Activated CD8-positive, alpha-beta memory T cell treated with anti-CD3 and anti-CD28 coated beads for 1 hour (primary cell): ENCODE results near the gene PTPRS.
"Not testable (repeated sequence)": the region's sequence is repeated elsewhere in the genome, so short reads cannot be mapped to it uniquely, and the experiment has no call there.

Experiments
- DNase-seq, 2 donors: peaks; one replicate each; pipeline ENCODE4 v3.0.0-alpha.2; 2020; ENCODE audit warnings: low read depth in 1 of 2; ENCODE audit errors: extremely low read depth in 1 of 2

The PTPRS gene

GRCh38 chr19:5334366-5334739, 6.3 kb downstream of the PTPRS start:
- DNase-seq = no peak

GRCh38 chr19:5333581-5334365, 6.8 kb downstream of the PTPRS start:
- DNase-seq = no peak

- DNase-seq = no peak
These were observed 8.1 kb downstream of the PTPRS start for GRCh38 chr19:5332501-5332900.

- DNase-seq = no peak
These were observed 8.8 kb downstream of the PTPRS start for GRCh38 chr19:5331790-5332189.

GRCh38 chr19:5330307-5330720, 10.3 kb downstream of the PTPRS start:
- no peak for DNase-seq

- DNase-seq = no peak
These were observed 11.5 kb downstream of the PTPRS start for GRCh38 chr19:5329141-5329540.

- DNase-seq = not testable (repeated sequence)
These were observed 12.2 kb downstream of the PTPRS start for GRCh38 chr19:5328407-5328806.

- DNase-seq = no peak
These were observed 13.5 kb downstream of the PTPRS start for GRCh38 chr19:5326986-5327623.

- DNase-seq = no peak
These were observed 14.1 kb downstream of the PTPRS start for GRCh38 chr19:5326545-5326944.

GRCh38 chr19:5324947-5325346, 15.7 kb downstream of the PTPRS start:
- DNase-seq = no peak

- DNase-seq = no peak
These were observed 17.2 kb downstream of the PTPRS start for GRCh38 chr19:5323475-5323811.

- no peak for DNase-seq
These were observed 18.5 kb downstream of the PTPRS start for GRCh38 chr19:5321851-5322681.

- DNase-seq = no peak
These were observed 19.5 kb downstream of the PTPRS start for GRCh38 chr19:5321066-5321642.

GRCh38 chr19:5319516-5319915, 21.1 kb downstream of the PTPRS start:
- no peak for DNase-seq

- DNase-seq = no peak
These were observed 22.3 kb downstream of the PTPRS start for GRCh38 chr19:5318306-5318705.

- DNase-seq = no peak
These were observed 23.3 kb downstream of the PTPRS start for GRCh38 chr19:5317321-5317720.

- no peak for DNase-seq
These were observed 24.5 kb downstream of the PTPRS start for GRCh38 chr19:5316138-5316537.

GRCh38 chr19:5314907-5315298, 25.7 kb downstream of the PTPRS start:
- no peak for DNase-seq

GRCh38 chr19:5314012-5314906, 26.4 kb downstream of the PTPRS start:
- no peak for DNase-seq

- DNase-seq = no peak
These were observed 27.3 kb downstream of the PTPRS start for GRCh38 chr19:5313307-5313706.
